HL-60/S4 treated with retinoic acid at 250 ng/mL for 4 days and 3 days (cell line): ENCODE data around the gene ZNRF4.
"Not testable (repeated sequence)": the region's sequence is repeated elsewhere in the genome, so short reads cannot be mapped to it uniquely, and the experiment has no call there.

Experiments
- in situ Hi-C: fragments of 300-500 bp; cut with MboI; formaldehyde crosslinking; loops from 2 replicates; pipeline ENCODE4 v1.7.0; 2022; ENCODE audit warnings: low sequenced_read_pairs

Gene ZNRF4

GRCh38 chr19:5470264-5470671, 15.1 kb downstream of the ZNRF4 start:
- in situ Hi-C loops, result no loop called here

- in situ Hi-C loops, result no loop called here
Observed at GRCh38 chr19:5472286-5472685, 17.1 kb downstream of the ZNRF4 start.

DNA sequence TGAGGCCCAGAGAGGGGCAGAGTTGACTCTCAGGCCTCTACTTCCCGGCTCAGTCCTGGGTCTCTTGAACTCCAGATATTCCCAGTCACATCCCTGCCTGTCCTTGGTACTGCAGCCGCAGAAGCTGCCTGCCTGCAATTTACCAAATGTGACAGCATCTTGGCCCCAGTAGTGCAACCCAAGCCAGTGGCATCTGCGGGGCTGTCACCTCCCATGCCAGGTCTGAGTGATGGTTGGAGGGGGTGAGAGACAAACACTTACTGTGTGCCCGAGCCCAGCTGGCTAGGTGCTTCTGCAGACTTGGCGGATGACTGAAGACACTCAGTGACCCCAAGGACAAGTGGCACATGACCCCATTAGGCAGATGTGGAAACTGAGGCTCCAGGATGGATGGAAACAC, 18.4 kb downstream of the ZNRF4 start:
- in situ Hi-C loops, result no loop called here

DNA sequence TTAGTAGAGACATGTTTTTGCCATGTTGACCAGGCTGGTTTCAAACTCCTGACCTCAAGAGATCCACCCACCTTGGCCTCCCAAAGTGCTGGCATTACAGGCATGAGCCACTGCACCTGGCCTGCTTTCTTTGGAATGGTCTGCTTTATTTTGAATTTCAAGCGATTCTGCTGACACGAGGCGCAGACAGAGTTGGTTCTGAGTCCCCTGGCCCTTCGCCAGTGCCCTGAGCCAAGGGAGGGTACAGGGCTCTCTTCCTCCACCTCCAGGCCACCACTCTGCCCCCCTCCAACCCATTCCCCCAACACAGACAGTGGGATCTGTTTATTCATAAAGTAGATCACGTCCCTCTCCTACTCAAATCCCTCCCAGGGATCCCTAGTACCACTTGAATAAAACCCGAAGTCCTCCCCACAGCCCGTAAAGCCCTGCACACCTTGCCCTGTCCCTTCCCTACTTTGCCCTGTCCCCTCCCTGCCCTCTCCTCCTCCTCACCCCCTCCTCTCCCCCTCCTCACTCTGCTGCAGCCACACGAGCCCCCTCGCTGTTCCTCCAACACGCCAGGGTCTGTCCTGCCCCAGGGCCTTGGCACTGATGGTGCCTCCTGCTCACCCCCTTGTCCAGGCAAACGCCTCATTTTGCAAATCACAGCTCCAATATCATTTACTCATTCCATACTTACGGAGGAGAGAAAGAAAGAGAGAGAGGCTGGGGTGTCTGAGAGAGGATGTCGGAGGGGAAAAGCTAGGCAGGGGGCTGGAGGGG, 22.4 kb downstream of the ZNRF4 start:
- in situ Hi-C loops, result no loop called here

- in situ Hi-C loops, result no loop called here
Observed at GRCh38 chr19:5478241-5478924, 23.2 kb downstream of the ZNRF4 start.

- in situ Hi-C loops, result no loop called here
Observed at GRCh38 chr19:5478925-5479588, 23.8 kb downstream of the ZNRF4 start.

- in situ Hi-C loops, result no loop called here
Observed at GRCh38 chr19:5479958-5480357, 24.7 kb downstream of the ZNRF4 start.

DNA sequence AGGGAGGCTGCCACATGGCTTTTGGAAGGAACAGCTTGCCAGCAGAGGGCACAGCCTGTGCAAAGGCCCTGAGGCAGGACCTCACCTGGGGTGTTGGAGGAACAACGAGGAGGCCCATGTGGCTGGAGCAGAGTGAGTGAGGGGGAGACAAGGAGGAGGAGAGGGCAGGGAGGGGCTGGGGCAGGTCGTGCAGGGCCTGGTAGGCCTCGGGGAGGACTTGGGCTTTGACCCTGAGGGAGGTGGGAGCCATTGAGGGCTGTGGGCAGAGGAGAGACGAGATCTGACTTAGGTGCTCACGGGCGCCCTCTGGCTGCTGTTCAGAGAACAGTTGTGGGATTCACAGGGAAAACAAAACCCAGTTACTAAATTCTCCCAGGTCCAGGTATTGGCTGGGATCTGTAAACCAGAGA, 25.2 kb downstream of the ZNRF4 start:
- in situ Hi-C loops, result no loop called here

DNA sequence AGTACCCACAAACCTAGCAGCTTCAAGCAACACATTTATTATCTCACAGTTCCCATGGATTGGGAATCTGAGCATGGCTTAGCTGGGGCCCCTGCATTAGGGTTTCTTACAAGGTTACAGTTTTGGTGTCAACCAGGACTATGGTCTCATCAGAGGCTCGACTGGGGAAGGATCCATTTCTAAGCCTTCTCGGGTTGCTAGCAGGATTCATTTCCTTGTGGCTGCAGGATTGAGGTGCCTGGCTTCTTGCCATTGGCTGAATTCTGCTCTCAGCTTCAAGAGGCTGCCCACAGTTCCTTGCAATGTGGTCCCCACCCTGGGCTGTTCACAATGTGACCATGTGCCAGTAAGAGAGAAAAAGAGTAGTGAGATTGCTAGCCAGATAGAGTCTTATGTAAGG, 26.7 kb downstream of the ZNRF4 start:
- in situ Hi-C loops, result no loop called here

DNA sequence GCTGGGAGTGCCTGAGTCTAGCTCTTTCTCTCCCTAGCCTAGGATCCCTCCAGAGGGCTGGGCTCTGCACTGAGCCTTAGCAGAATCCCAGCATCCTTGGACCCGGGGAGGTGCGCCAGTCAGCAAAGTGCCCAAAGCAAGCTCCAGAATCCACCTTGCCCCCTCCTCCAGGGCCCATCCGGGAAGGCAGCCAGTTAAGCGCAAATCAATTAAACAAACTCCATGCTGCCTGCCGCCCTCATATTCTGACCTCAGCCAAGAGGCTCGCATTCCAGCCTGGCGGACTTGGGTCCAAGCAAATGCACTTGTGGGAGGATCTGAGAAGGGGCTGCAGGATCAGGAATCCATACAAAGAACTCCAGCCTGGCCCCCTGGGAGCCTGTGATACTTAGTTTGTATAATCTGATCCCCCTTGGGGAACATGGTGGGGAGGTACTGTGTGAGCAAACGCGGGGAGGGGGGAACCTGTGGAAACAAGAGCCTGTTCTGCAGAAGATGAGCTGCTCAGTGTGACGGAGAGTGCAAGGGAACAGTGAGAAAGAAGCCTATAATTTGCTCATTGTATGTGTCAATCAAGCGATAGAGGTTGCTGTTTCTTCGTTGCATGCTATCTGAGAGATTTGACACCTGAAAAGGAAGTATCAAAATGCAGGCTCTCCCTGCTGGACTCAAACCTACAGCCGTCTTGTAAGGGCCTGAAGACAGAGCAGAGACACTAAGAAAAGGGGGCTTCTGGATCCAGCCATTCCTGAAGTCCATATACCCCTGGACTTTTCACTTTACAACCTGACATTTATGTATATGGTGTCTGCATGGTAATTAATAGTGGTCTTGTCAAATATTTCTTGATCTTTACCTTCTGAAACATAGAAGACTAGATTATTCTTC, 29.4 kb downstream of the ZNRF4 start:
- in situ Hi-C loops, result no loop called here

GRCh38 chr19:5485286-5485636, 30.0 kb downstream of the ZNRF4 start:
- in situ Hi-C loops, result no loop called here

GRCh38 chr19:5485658-5486057, 30.4 kb downstream of the ZNRF4 start:
- in situ Hi-C loops, result not testable (repeated sequence)

GRCh38 chr19:5487222-5487621, 32.0 kb downstream of the ZNRF4 start:
- in situ Hi-C loops, result no loop called here

GRCh38 chr19:5489551-5489950, 34.3 kb downstream of the ZNRF4 start:
- in situ Hi-C loops, result no loop called here

DNA sequence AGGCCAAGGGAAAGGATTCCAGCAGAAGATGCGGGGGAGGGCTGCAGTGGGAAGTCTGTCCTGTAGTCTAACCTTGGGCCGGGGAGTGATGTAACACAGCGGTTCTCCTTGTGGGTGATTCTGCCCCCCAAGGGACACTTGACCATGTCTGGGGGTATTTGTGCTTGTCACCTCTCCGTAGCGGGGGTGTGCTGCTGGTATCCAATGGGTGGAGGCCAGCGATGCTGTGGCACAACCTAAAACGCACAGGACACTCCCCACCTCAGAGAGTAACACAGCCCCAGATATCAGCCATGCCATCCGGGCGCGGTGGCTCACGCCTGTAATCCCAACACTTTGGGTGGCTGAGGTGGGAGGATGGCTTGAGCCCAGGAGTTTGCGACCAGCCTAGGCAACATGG, 36.3 kb downstream of the ZNRF4 start:
- in situ Hi-C loops, result no loop called here

GRCh38 chr19:5492281-5492634, 37.0 kb downstream of the ZNRF4 start:
- in situ Hi-C loops, result no loop called here

DNA sequence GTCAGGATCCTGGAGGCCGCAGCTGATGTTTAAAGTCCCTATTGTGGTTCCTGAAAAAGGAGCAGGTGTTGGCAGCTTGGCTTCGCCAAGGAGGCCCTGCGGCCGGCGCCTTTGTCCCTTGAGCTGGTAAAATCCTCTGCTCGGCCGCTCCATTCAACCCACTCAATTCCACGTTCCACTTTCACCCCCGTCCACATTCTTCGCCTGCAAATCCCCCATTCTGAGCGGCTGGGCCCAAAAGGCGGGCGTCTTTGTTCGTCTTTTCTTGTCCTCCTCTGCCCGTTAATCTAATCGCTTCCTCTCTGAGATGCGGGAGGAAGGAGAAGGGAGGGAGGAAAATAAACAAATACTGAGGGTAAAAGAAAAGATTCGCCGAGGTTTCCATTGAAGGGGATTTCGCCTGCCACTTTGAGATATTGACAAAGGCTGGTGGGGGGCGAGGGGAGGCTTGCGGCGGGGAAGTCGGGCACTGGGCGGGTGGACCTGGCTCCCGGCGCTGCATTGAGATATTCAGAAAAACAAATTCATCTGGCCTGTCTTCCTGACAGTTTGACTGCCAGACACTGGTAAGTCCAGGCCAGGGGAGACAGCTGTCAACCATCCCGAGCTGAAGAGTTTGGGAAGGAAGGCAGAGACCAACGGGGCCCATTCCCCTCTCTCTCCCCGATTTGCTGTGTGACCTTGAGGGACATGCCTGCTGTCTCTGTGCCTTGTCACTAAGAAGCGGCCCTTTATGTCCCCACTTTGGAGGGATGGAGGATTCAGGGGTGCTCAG, 37.6 kb downstream of the ZNRF4 start:
- in situ Hi-C loops, result no loop called here

DNA sequence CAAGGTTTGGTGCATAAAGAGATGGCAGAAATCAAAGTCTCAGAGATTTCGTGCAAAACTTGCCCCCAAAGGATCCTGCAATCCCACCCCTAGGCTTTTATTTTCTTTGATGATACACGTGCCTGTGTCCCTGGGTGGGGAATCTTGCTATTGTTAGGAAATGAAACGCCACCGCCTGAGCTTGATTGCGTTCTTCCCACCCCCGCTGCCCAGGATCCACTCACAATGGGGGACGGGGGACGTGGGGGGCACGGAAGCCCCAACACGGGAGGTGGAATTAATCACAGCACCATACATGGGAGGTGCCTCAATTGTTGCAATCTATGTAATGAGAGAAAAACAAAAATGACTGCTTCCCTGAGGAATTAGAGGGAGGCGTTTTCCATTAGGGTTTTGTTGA, 39.6 kb downstream of the ZNRF4 start:
- in situ Hi-C loops, result no loop called here

DNA sequence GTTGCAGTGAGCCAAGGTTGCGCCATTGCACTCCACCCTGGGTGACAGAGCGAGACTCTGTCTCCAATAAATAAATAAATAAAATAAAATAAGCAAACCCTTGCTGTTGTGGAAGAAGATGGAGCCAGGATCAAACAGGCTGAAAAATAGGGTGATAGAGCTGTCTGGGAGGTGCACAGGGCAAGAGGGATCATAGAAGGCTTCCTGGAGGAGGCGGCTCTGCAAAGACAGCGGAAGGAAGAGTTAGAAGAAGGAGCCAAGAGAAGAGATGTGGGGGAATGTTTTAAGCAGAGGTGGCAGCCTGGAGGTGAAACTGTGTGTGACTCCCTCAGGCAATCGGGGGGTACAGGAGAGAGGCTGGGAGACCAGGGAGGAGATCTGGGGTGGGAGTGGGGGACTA, 40.6 kb downstream of the ZNRF4 start:
- in situ Hi-C loops, result no loop called here

GRCh38 chr19:5497297-5497696, 42.1 kb downstream of the ZNRF4 start:
- in situ Hi-C loops, result no loop called here
